Spinal cord (tissue), 10 donors: ENCODE data around the gene TMEM208. TPM values are rescaled to one million over a fixed set of nuclear protein-coding genes. Genes with fewer than 3 reads are reported as not detected.

Experiments
- DNase-seq, 6 donors: peaks; one replicate each; pipeline versions ENCODE4 v3.0.0 to v3.0.0-alpha.2; 2013 to 2015; ENCODE audit warnings: low spot score in 6 of 6, low read depth in 4 of 6
- H3K27ac ChIP-seq: one replicate; pipeline ENCODE4 v1.5.1; 2013; ENCODE audit warnings: low read depth, low read length, control low read depth
- H3K27me3 ChIP-seq: one replicate; pipeline ENCODE4 v1.6.1; 2013; ENCODE audit warnings: low read length; ENCODE audit not compliant: control insufficient read depth, insufficient read depth
- H3K36me3 ChIP-seq: one replicate; pipeline ENCODE4 v1.6.1; 2013; ENCODE audit warnings: low read length; ENCODE audit not compliant: control insufficient read depth, insufficient read depth
- H3K4me1 ChIP-seq: one replicate; pipeline ENCODE4 v1.6.1; 2013; ENCODE audit warnings: low read length; ENCODE audit not compliant: control insufficient read depth, insufficient read depth
- H3K4me3 ChIP-seq: one replicate; pipeline ENCODE4 v1.5.1; 2013; ENCODE audit warnings: low read depth, low read length, control low read depth
- H3K9me3 ChIP-seq: one replicate; pipeline ENCODE4 v1.6.1; 2013; ENCODE audit warnings: low read length; ENCODE audit not compliant: control insufficient read depth, insufficient read depth
- WGBS: methylation state at CpG from one replicate; pipeline ENCODE4 v1.1.5; 2013; ENCODE audit warnings: missing lambda C conversion rate; ENCODE audit not compliant: insufficient coverage; 5-methylcytosine and 5-hydroxymethylcytosine counted together
- polyA plus RNA-seq, 2 donors: library from polyadenylated mRNA; unstranded; fragments of 120-200 nt; gene quantifications; one replicate each; pipeline ENCODE4 v1.2.1, GENCODE V29; 2013; ENCODE audit not compliant: insufficient read length in 2 of 2
- total RNA-seq, 2 donors: library from RNA; depleted of rRNA in 1 of 2; stranded (reverse); fragments of 120-200 nt in 1 of 2; fragments of >200 nt in 1 of 2; gene quantifications; one replicate each; pipeline versions ENCODE4 v1.2.3 to v1.2.4, GENCODE V29; 2013 to 2014
- donor health status: healthy.

The TMEM208 gene
- total and polyA plus RNA-seq, 4 donors, result 18.8 to 57.4 (median 45.7) TPM

DNA sequence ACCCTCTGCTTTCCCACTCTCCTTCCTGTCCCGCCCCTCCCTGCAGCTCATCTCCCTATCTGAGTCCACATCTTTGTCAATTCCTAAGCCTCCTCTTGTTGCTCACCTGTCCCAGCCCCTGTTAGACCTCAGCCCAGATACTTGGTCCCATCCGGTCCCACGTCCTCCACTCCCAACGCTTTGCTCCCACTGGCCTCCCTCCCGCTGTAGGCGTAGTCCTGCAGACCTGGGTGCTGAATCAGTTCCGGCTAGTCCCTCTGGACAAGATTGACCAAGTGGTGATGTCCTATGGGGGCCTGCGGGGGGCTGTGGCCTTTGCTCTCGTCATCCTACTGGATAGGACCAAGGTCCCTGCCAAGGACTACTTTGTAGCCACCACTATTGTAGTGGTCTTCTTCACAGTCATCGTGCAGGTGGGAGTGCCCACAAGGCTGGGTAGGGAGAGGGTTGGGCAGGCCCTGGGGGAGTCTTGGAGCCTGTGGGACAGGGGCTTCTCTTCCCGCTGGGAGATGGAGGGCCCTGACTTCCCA lies 29.8 kb downstream of the TMEM208 start:
- Histone ChIP-seq H3K4me3 (no peak overlapping the region), H3K27me3 (no peaks in the 10 kb centered on the region), H3K27ac (no peak overlapping the region), H3K36me3 (peaks cover 29% of the 10 kb centered on the region), H3K9me3 (no peaks in the 10 kb centered on the region), H3K4me1 (no peaks in the 10 kb centered on the region)
- DNase-seq, result no peak
- 90% methylated on average over 11 of the region's 11 CpGs for WGBS

DNA sequence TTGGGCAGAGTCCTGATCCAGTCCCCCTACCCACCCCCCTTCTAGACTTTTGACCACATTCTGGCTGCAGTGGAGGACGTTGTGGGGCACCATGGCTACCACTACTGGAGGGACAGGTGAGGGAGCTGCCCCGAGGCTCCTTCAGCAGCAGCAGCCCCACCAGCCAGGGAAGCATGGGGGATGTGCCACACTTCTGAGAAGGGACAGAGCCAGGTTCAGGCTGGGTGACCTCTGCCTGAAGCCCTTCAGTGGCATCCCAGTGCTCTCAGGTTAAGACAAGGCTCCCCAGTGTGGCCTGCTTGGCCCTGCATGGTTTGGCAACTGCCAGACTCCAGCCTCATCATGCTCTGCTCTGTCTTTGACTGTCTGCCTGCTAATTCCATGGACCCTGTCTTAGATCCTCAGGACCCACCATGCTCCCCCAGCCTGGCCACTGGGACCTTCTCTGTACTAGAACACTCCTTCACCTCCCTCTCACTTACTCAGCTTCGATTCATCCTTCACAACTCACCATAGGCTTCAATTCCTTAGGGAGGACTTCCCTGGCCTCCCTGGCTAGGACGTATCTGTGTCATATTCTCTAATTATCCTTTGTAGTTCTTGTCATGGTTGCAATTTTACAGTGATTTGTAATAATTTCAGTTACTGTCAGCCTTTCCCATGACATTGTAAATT lies 30.7 kb downstream of the TMEM208 start:
- no peak overlapping the region for H3K4me3 ChIP-seq
- DNase-seq, result no peak
- H3K9me3 ChIP-seq, result no peaks in the 10 kb centered on the region
- no peaks in the 10 kb centered on the region for H3K4me1 ChIP-seq
- no peak overlapping the region for H3K27ac ChIP-seq
- H3K36me3 ChIP-seq, result peaks cover 29% of the 10 kb centered on the region
- WGBS, result 86% methylated on average over 3 of the region's 4 CpGs
- no peaks in the 10 kb centered on the region for H3K27me3 ChIP-seq

DNA sequence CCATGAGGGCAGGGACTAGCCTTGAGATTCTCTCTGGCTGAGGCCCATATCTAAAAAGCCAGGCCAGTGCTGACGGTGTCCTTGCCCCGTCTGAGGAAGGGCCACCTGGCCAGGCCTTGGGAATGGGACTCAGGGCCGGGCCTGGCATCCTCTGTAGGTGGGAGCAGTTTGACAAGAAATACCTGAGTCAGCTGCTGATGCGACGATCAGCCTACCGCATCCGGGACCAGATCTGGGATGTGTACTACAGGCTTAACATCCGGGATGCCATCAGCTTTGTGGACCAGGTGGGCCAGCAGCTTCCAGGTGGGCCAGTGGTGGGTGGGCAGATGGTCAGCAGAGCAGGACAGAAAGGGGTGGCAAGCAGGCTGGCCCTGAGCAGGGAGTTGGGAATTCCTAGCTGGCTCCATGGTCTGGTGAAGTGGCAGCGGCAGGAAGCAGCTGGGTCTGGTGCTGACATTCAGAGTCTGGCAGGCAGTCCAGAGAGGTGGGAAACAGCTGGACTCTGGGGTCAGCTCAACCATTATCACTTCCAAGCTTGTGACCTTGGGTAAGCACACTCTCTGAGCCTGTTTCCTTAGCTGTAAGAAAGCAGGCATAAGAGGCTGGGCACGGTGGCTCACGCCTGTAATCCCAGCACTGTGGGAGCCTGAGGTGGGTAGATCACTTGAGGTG lies 31.4 kb downstream of the TMEM208 start:
- Histone ChIP-seq H3K4me1 (no peaks in the 10 kb centered on the region), H3K36me3 (peaks cover 29% of the 10 kb centered on the region), H3K27me3 (no peaks in the 10 kb centered on the region), H3K27ac (no peak overlapping the region), H3K4me3 (no peak overlapping the region), H3K9me3 (no peaks in the 10 kb centered on the region)
- WGBS, result 87% methylated on average over 9 of the region's 11 CpGs
- no peak for DNase-seq

DNA sequence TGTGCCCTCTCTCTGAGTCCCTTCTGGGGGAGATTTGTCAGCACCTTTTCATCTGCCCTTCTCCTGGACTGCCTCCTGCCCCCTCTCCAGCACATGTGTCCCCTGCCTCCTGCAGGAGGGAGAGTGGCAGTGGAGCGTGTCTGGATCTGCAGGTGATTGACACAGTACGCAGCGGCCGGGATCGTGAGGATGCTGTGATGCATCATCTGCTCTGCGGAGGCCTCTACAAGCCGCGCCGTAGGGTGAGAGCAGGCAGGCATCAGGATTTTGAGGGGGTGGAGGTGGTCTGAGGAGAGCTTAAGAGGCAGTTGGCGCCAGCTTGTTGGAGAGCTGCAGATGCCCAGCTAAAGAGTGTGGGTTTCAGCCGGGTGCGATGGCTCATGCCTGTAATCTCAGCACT lies 32.8 kb downstream of the TMEM208 start:
- H3K27me3 ChIP-seq, result no peaks in the 10 kb centered on the region
- no peak overlapping the region for H3K4me3 ChIP-seq
- no peak overlapping the region for H3K27ac ChIP-seq
- no peaks in the 10 kb centered on the region for H3K4me1 ChIP-seq
- H3K36me3 ChIP-seq, result peaks cover 28% of the 10 kb centered on the region
- 89% methylated on average over 10 of the region's 12 CpGs for WGBS
- H3K9me3 ChIP-seq, result no peaks in the 10 kb centered on the region
- DNase-seq, result no peak

DNA sequence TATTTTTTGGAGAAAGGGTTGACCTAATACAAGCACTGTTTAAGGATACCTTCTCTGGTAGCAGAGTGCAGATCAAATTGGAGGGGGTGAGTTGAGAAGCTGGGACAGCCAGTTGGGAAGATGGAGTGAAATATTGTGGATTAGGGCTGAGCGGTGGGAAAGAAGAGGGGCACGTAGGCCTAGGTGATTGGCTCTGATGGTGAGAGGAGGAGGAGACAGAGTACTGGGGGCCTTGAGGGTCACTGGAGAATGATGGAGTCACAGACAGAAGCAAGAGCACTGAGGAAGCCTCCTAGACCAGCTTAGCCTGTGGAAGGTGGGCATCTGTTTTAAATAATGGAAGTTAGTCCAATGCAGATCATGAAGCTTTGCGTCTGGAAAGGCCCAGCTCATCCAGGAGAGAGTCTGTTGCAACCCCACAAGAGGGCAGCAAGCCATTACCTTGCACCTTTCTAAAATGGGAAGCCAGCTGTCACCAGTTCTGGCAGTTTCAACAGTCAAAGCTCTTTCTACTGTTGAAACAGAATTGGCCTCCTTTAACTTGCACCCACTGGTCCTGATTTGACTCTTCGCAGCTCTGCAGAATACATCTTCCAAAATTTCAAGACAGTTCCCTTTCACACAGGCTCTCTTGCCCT lies 33.6 kb downstream of the TMEM208 start:
- Histone ChIP-seq H3K27me3 (no peaks in the 10 kb centered on the region), H3K27ac (no peak overlapping the region), H3K36me3 (peaks cover 22% of the 10 kb centered on the region), H3K4me3 (no peak overlapping the region), H3K9me3 (no peaks in the 10 kb centered on the region), H3K4me1 (no peaks in the 10 kb centered on the region)
- WGBS, result 84% methylated on average over 4 of the region's 4 CpGs
- peak in 2 of 6 donors; percentile 50 to 67 for DNase-seq

DNA sequence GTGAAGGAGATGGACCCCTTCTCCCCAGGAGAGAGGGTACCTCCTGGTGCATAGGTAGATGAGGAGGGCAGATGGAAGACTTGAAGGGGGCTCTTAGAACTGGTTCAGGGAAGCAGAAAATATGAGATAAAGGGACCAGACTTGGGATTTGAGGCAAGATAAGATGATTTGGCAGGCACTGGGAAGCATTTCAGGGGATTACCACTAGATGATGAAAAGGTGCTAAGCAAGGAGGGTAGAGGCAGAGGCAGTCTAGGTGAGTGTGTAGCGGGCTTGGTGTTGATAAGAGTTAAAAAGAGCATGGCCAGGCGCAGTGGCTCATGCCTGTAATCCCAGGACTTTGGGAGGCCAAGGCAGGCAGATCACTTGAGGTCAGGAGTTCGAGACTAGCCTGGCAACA lies 36.3 kb downstream of the TMEM208 start:
- Histone ChIP-seq H3K4me1 (no peaks in the 10 kb centered on the region), H3K4me3 (no peak overlapping the region), H3K27me3 (no peaks in the 10 kb centered on the region), H3K36me3 (peaks cover 4% of the 10 kb centered on the region), H3K9me3 (no peaks in the 10 kb centered on the region), H3K27ac (no peak overlapping the region)
- no peak for DNase-seq
- 91% methylated on average over 3 of the region's 3 CpGs for WGBS

DNA sequence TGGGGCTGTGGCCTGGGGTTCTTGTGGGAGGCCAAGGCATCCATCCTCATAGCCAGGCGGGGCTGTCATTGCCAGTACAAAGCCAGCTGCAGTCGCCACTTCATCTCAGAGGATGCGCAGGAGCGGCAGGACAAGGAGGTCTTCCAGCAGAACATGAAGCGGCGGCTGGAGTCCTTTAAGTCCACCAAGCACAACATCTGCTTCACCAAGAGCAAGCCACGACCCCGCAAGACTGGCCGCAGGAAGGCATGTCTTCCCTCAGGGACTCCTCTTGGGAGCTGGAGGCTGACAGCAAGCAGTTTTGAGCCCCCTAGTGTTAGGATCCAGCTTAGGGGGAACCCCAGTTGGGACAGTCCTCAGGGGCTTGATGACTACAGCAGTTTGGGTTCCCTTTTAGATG lies 37.3 kb downstream of the TMEM208 start:
- Histone ChIP-seq H3K27me3 (no peaks in the 10 kb centered on the region), H3K27ac (no peak overlapping the region), H3K4me1 (no peaks in the 10 kb centered on the region), H3K36me3 (peaks cover 4% of the 10 kb centered on the region), H3K9me3 (no peaks in the 10 kb centered on the region), H3K4me3 (no peak overlapping the region)
- WGBS, result 83% methylated on average over 9 of the region's 9 CpGs
- no peak for DNase-seq

DNA sequence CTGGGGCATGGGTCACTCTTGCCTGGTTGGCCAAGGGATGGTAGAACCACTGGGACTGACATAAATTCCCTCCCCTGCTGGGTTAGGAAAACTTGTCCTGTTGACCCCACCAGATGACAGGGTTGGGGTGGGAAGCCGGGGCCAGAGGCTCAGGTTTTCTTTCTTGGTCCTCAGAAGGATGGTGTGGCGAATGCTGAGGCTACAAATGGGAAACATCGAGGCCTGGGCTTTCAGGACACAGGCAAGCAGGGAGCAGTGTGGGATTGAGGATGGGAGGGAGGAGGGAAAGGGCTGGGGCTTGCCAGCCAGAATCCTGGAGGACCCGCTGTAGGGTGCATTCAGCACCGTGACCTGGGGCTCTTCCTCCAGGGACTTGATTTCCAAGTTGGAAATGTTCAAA lies 37.9 kb downstream of the TMEM208 start:
- WGBS, result 90% methylated on average over 5 of the region's 5 CpGs

DNA sequence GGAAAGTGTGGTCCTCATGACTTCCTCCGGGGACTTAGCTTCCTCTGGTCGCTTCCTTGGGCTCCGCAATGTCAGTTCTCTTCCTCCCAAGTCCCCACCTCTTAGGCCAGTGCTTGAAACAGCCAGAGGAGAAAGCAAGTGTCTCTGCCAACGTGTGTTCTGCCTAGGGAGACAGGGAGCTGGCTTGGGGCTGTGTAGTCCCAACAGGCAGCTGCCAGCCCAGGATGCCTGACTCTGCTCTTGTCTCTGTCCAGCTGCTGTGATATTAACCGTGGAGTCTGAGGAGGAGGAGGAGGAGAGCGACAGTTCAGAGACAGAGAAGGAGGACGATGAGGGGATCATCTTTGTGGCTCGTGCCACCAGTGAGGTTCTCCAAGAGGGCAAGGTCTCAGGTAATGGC lies 38.9 kb downstream of the TMEM208 start:
- no peak overlapping the region for H3K4me3 ChIP-seq
- H3K36me3 ChIP-seq, result peaks cover 2% of the 10 kb centered on the region
- DNase-seq, result no peak
- no peaks in the 10 kb centered on the region for H3K4me1 ChIP-seq
- H3K27me3 ChIP-seq, result no peaks in the 10 kb centered on the region
- no peaks in the 10 kb centered on the region for H3K9me3 ChIP-seq
- 80% methylated on average over 4 of the region's 8 CpGs for WGBS
- H3K27ac ChIP-seq, result no peak overlapping the region

More for the DNA sequence above, 37.9 kb downstream of the TMEM208 start:
- Histone ChIP-seq H3K36me3 (no peaks in the 10 kb centered on the region), H3K4me3 (no peak overlapping the region), H3K27me3 (no peaks in the 10 kb centered on the region), H3K4me1 (no peaks in the 10 kb centered on the region), H3K9me3 (no peaks in the 10 kb centered on the region), H3K27ac (no peak overlapping the region)
- no peak for DNase-seq
